NCI-H1930 (cell line): ENCODE data around the gene TPRX1.
A peak's percentile ranks its signal among the peaks of the same experiment; 100 is the strongest.
"Not testable (repeated sequence)": the region's sequence is repeated elsewhere in the genome, so short reads cannot be mapped to it uniquely, and the experiment has no call there.

Experiments used
- DNase-seq, 2 experiments: peaks; one replicate each; lab custom pipeline; 2025; lab: John Stamatoyannopoulos, UW

Gene TPRX1

GRCh38 chr19:47767349-47767748 is 37.0 kb downstream of the TPRX1 start:
- DNase-seq, result no peak

- no peak for DNase-seq
These were observed 37.7 kb downstream of the TPRX1 start for GRCh38 chr19:47766670-47767069.

- no peak for DNase-seq
These were observed 38.1 kb downstream of the TPRX1 start for GRCh38 chr19:47766359-47766620.

- peak; percentile 48 to 59 for DNase-seq
These were observed 38.6 kb downstream of the TPRX1 start for GRCh38 chr19:47765523-47766358.

- not testable (repeated sequence) for DNase-seq
These were observed 39.6 kb downstream of the TPRX1 start for GRCh38 chr19:47764705-47765104.

GRCh38 chr19:47762615-47763308 is 41.6 kb downstream of the TPRX1 start:
- DNase-seq, result no peak

GRCh38 chr19:47762151-47762550 is 42.2 kb downstream of the TPRX1 start:
- no peak for DNase-seq

- DNase-seq, result no peak
These were observed 42.8 kb downstream of the TPRX1 start for GRCh38 chr19:47761566-47761965.

- no peak for DNase-seq
These were observed 43.7 kb downstream of the TPRX1 start for GRCh38 chr19:47760632-47760999.

- DNase-seq, result no peak
These were observed 45.9 kb downstream of the TPRX1 start for GRCh38 chr19:47758443-47758804.

GRCh38 chr19:47757617-47758442 is 46.5 kb downstream of the TPRX1 start:
- DNase-seq, result no peak

- no peak for DNase-seq
These were observed 47.3 kb downstream of the TPRX1 start for GRCh38 chr19:47756953-47757608.

GRCh38 chr19:47756627-47756929 is 47.8 kb downstream of the TPRX1 start:
- no peak for DNase-seq

GRCh38 chr19:47755762-47756626 is 48.4 kb downstream of the TPRX1 start:
- no peak for DNase-seq

GRCh38 chr19:47755065-47755761 is 49.1 kb downstream of the TPRX1 start:
- no peak for DNase-seq

- DNase-seq, result no peak
These were observed 49.9 kb downstream of the TPRX1 start for GRCh38 chr19:47754206-47755064.

GRCh38 chr19:47752440-47753211 is 51.7 kb downstream of the TPRX1 start:
- DNase-seq, result no peak
